ENCODE measurements around the gene EIF3F. TPM values are rescaled to one million over a fixed set of nuclear protein-coding genes. Genes with fewer than 3 reads are reported as not detected.

The EIF3F gene
- total RNA-seq, 1 experiment from 2014 or later, result 309 TPM

GRCh38 chr11:8034604-8035190 lies 47.6 kb downstream of the EIF3F start:
- Mint-ChIP-seq H3K36me3 (ENCODE audit: insufficient read depth, unreplicated experiment) (peaks cover 6% of the 10 kb centered on the region), H3K4me1 (ENCODE audit: insufficient read depth, unreplicated experiment) (peaks cover 5% of the 10 kb centered on the region), H3K9me3 (ENCODE audit: unreplicated experiment) (no peaks in the 10 kb centered on the region), H3K27me3 (ENCODE audit: insufficient read depth, unreplicated experiment) (peaks cover 46% of the 10 kb centered on the region), H3K4me3 (ENCODE audit: unreplicated experiment) (no peak overlapping the region), H3K27ac (ENCODE audit: low read depth, unreplicated experiment) (no peak overlapping the region)
- TF ChIP-seq CTCF (IDR thresholded peaks at IDR 0.05; ENCODE audit: unreplicated experiment), result no peak
- no TSS peak for BruUV-seq (replicated peaks)
- intact Hi-C loops (cut with micrococcal nuclease), result no loop called here
- CTCF ChIA-PET, result interaction anchor here (0.6 to 19.9 kb wide), 17 partner anchors 10 to 533 kb away, joined by 4 to 786 read pairs (median 14); partner anchors contain the start of gene EIF3F
- POLR2A ChIA-PET, result interaction anchor here (0.6 to 2.4 kb wide), 3 partner anchors 58 to 71 kb away, joined by 3 to 9 read pairs (median 5); no protein-coding TSS in a partner anchor
- no peak for DNase-seq (ENCODE audit: unreplicated experiment)

- ChIA-PET POLR2A (interaction anchor here (1.7 kb wide), 1 partner anchor 64 kb away, joined by 5 read pairs; no protein-coding TSS in a partner anchor), CTCF (interaction anchor here (0.6 to 19.9 kb wide), 11 partner anchors 13 to 142 kb away, joined by 4 to 786 read pairs (median 25); no protein-coding TSS in a partner anchor)
- intact Hi-C loops (cut with micrococcal nuclease), result no loop called here
- Mint-ChIP-seq H3K27me3 (ENCODE audit: insufficient read depth, unreplicated experiment) (peaks cover 40% of the 10 kb centered on the region), H3K4me1 (ENCODE audit: insufficient read depth, unreplicated experiment) (peaks cover 5% of the 10 kb centered on the region), H3K36me3 (ENCODE audit: insufficient read depth, unreplicated experiment) (peaks cover 6% of the 10 kb centered on the region), H3K9me3 (ENCODE audit: unreplicated experiment) (no peaks in the 10 kb centered on the region), H3K4me3 (ENCODE audit: unreplicated experiment) (no peak overlapping the region), H3K27ac (ENCODE audit: low read depth, unreplicated experiment) (no peak overlapping the region)
- no peak for TF ChIP-seq CTCF (IDR thresholded peaks at IDR 0.05; ENCODE audit: unreplicated experiment)
- no TSS peak for BruUV-seq (replicated peaks)
- DNase-seq (ENCODE audit: unreplicated experiment), result no peak
Measured at GRCh38 chr11:8035200-8035855, 48.2 kb downstream of the EIF3F start.

- POLR2A ChIA-PET, result no interaction called here
- TF ChIP-seq CTCF (IDR thresholded peaks at IDR 0.05; ENCODE audit: unreplicated experiment), result no peak
- H3K9me3 Mint-ChIP-seq (ENCODE audit: unreplicated experiment), result no peaks in the 10 kb centered on the region
- peaks cover 6% of the 10 kb centered on the region for H3K36me3 Mint-ChIP-seq (ENCODE audit: insufficient read depth, unreplicated experiment)
- DNase-seq (ENCODE audit: unreplicated experiment), result no peak
- CTCF ChIA-PET, result interaction anchor here (0.6 to 19.9 kb wide), 7 partner anchors 15 to 503 kb away, joined by 3 to 786 read pairs (median 5); no protein-coding TSS in a partner anchor
- no peak overlapping the region for H3K4me3 Mint-ChIP-seq (ENCODE audit: unreplicated experiment)
- intact Hi-C loops (cut with micrococcal nuclease), result no loop called here
- H3K27me3 Mint-ChIP-seq (ENCODE audit: insufficient read depth, unreplicated experiment), result peaks cover 33% of the 10 kb centered on the region
- BruUV-seq (replicated peaks), result no TSS peak
- H3K27ac Mint-ChIP-seq (ENCODE audit: low read depth, unreplicated experiment), result no peak overlapping the region
- H3K4me1 Mint-ChIP-seq (ENCODE audit: insufficient read depth, unreplicated experiment), result peaks cover 5% of the 10 kb centered on the region
Measured at GRCh38 chr11:8036002-8036802, 49.1 kb downstream of the EIF3F start.

- CTCF ChIA-PET, result interaction anchor here (0.6 to 19.9 kb wide), 8 partner anchors 14 to 502 kb away, joined by 3 to 786 read pairs (median 4); no protein-coding TSS in a partner anchor
- DNase-seq (ENCODE audit: unreplicated experiment), result no peak
- H3K27me3 Mint-ChIP-seq (ENCODE audit: insufficient read depth, unreplicated experiment), result peaks cover 39% of the 10 kb centered on the region
- TF ChIP-seq CTCF (IDR thresholded peaks at IDR 0.05; ENCODE audit: unreplicated experiment), result no peak
- H3K27ac Mint-ChIP-seq (ENCODE audit: low read depth, unreplicated experiment), result no peak overlapping the region
- BruUV-seq (replicated peaks), result no TSS peak
- H3K4me3 Mint-ChIP-seq (ENCODE audit: unreplicated experiment), result no peak overlapping the region
- POLR2A ChIA-PET, result no interaction called here
- no peaks in the 10 kb centered on the region for H3K9me3 Mint-ChIP-seq (ENCODE audit: unreplicated experiment)
- peaks cover 5% of the 10 kb centered on the region for H3K4me1 Mint-ChIP-seq (ENCODE audit: insufficient read depth, unreplicated experiment)
- intact Hi-C loops (cut with micrococcal nuclease), result no loop called here
- H3K36me3 Mint-ChIP-seq (ENCODE audit: insufficient read depth, unreplicated experiment), result peaks cover 6% of the 10 kb centered on the region
Measured at GRCh38 chr11:8036986-8037385, 49.8 kb downstream of the EIF3F start.

Measured in MCF 10A (cell line).